Keratinocyte (primary cell): ENCODE measurements around the gene JDP2. TPM values are rescaled to one million over a fixed set of nuclear protein-coding genes. Genes with fewer than 3 reads are reported as not detected.

ENCODE experiments used
- DNase-seq: peaks from one replicate; pipeline ENCODE4 v3.0.0-alpha.2; 2011; ENCODE audit warnings: low read depth, missing footprints, low spot score
- FAIRE-seq: peaks from 2 replicates; lab custom pipeline; 2011; peaks lifted over from hg19 to GRCh38; lab: Jason Lieb, UNC
- H2AFZ ChIP-seq: 2 replicates; pipeline ENCODE4 v1.6.0; 2012; ENCODE audit warnings: low read length, control low read depth, inconsistent platforms; ENCODE audit not compliant: control insufficient read depth
- H3K27ac ChIP-seq: 2 replicates; pipeline ENCODE4 v1.5.1; 2011; ENCODE audit warnings: low read length; ENCODE audit not compliant: control insufficient read depth, insufficient read depth
- H3K27me3 ChIP-seq: 3 replicates; pipeline ENCODE4 v1.6.0; 2011; ENCODE audit warnings: low read length; ENCODE audit not compliant: control insufficient read depth, insufficient read depth; ENCODE audit errors: extremely low read depth
- H3K36me3 ChIP-seq, 2 experiments: 2 replicates in 1 of 2; 3 replicates in 1 of 2; pipeline ENCODE4 v1.5.1; 2011; ENCODE audit warnings: low read length in 2 of 2, mild to moderate bottlenecking in 1 of 2; ENCODE audit not compliant: control insufficient read depth in 2 of 2, insufficient read depth in 2 of 2; ENCODE audit errors: extremely low read depth in 1 of 2
- H3K4me1 ChIP-seq: 3 replicates; pipeline ENCODE4 v1.5.1; 2011; ENCODE audit warnings: low read length; ENCODE audit not compliant: control insufficient read depth, insufficient read depth; ENCODE audit errors: extremely low read depth
- H3K4me2 ChIP-seq: 3 replicates; pipeline ENCODE4 v1.6.0; 2011; ENCODE audit warnings: low read depth, low read length; ENCODE audit not compliant: control insufficient read depth, insufficient read depth; ENCODE audit errors: extremely low read depth
- H3K4me3 ChIP-seq, 3 experiments: fragments of 200-600 bp in 1 of 3; sonication (generic) in 1 of 3; 2 replicates in 2 of 3; 3 replicates in 1 of 3; pipeline ENCODE4 v1.5.1; 2011 to 2016; ENCODE audit warnings: low read length in 3 of 3, mild to moderate bottlenecking in 3 of 3, control low read depth in 2 of 3, inconsistent platforms in 1 of 3, low read depth in 1 of 3, mixed read lengths in 1 of 3, mixed run types in 1 of 3, moderate library complexity in 1 of 3; ENCODE audit not compliant: control insufficient read depth in 2 of 3, insufficient read depth in 2 of 3; ENCODE audit errors: extremely low read depth in 1 of 3
- H3K79me2 ChIP-seq: 2 replicates; pipeline ENCODE4 v1.6.0; 2012; ENCODE audit warnings: low read length; ENCODE audit not compliant: control insufficient read depth, insufficient read depth
- H3K9ac ChIP-seq: 3 replicates; pipeline ENCODE4 v1.6.0; 2011; ENCODE audit warnings: low read length; ENCODE audit not compliant: control insufficient read depth, insufficient read depth; ENCODE audit errors: extremely low read depth
- H3K9me1 ChIP-seq: 3 replicates; pipeline ENCODE4 v1.6.0; 2011; ENCODE audit warnings: low read length; ENCODE audit not compliant: control insufficient read depth, insufficient read depth; ENCODE audit errors: extremely low read depth
- H3K9me3 ChIP-seq: 2 replicates; pipeline ENCODE4 v1.5.1; 2012; ENCODE audit warnings: low read depth, low read length; ENCODE audit not compliant: control insufficient read depth
- H4K20me1 ChIP-seq: 3 replicates; pipeline ENCODE4 v1.6.0; 2011; ENCODE audit warnings: low read length; ENCODE audit not compliant: control insufficient read depth, insufficient read depth; ENCODE audit errors: extremely low read depth
- EZH2 ChIP-seq: IDR thresholded peaks from one replicate; pipeline ENCODE4 v1.6.1; 2012; ENCODE audit warnings: inconsistent platforms, mild to moderate bottlenecking, low read length, moderate library complexity
- dilution Hi-C: fragments of 300-500 bp; cut with MboI; formaldehyde crosslinking; loops from one replicate; pipeline ENCODE4 v1.7.0; 2020; ENCODE audit warnings: low sequenced_read_pairs; ENCODE audit not compliant: extremely low pct_ligation_motif_present
- polyA plus RNA-seq, 5 experiments: library from polyadenylated mRNA; depleted of rRNA in 3 of 5; stranded (reverse) in 3 of 5; stranded (forward) in 1 of 5; unstranded in 1 of 5; fragments of >200 nt; gene quantifications; 1 replicate in 1 of 5; 2 replicates in 3 of 5; 3 replicates in 1 of 5; pipeline versions ENCODE4 v1.2.1 to v1.2.3, GENCODE V29; 2011 to 2012; ENCODE audit warnings: missing spikeins in 2 of 5, low read depth in 1 of 5, low replicate concordance in 1 of 5
- TF ChIP-seq, protein P1 (sequence below), 3 experiments: IDR thresholded peaks in 1 of 3; conservative IDR thresholded peaks in 1 of 3; optimal IDR thresholded peaks in 1 of 3; 2 replicates in 2 of 3; 3 replicates in 1 of 3; pipeline versions ENCODE3 to v1.5.1; 2011; ENCODE audit warnings: low read length in 3 of 3, mild to moderate bottlenecking in 3 of 3, moderate library complexity in 2 of 3, control low read depth in 1 of 3, inconsistent platforms in 1 of 3; ENCODE audit not compliant: insufficient read depth in 2 of 3; ENCODE audit errors: extremely low read depth in 1 of 3

The JDP2 gene
- polyA plus RNA-seq, 1 donor (not counting 4 experiments of a cell fraction or from before 2014, with no cell fraction given) = 13.5 TPM

DNA sequence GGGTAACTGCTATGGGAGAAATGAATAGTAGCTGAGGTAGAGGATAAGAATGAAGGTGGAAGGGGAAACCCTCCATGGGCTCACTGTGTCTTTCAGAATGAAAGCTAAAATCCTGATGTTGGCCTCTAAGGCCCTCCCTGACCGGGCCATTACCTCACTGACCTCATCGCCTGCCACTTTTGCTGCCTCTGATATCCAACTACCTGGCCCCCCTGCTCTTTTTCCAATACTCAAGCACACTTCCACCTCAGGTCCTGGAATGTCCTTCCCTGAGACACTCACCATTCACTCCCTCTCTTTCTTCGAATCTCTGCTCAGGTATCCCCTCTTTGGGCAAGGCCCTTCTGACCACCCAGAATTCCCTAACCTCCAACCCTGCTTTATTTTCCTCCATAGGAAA, 93.0 kb downstream of the JDP2 start:
- Histone ChIP-seq H3K27ac (no peak overlapping the region), H3K36me3 (no peaks in the 10 kb centered on the region), H3K9me3 (no peaks in the 10 kb centered on the region), H2AFZ (no peak overlapping the region), H3K4me1 (no peaks in the 10 kb centered on the region), H3K9me1 (no peaks in the 10 kb centered on the region), H3K27me3 (peaks cover 9% of the 10 kb centered on the region), H3K9ac (no peak overlapping the region), H4K20me1 (no peaks in the 10 kb centered on the region), H3K4me2 (no peak overlapping the region), H3K79me2 (no peaks in the 10 kb centered on the region), H3K4me3 (no peak overlapping the region)
- no peak for TF ChIP-seq EZH2
- TF ChIP-seq, protein P1, sequence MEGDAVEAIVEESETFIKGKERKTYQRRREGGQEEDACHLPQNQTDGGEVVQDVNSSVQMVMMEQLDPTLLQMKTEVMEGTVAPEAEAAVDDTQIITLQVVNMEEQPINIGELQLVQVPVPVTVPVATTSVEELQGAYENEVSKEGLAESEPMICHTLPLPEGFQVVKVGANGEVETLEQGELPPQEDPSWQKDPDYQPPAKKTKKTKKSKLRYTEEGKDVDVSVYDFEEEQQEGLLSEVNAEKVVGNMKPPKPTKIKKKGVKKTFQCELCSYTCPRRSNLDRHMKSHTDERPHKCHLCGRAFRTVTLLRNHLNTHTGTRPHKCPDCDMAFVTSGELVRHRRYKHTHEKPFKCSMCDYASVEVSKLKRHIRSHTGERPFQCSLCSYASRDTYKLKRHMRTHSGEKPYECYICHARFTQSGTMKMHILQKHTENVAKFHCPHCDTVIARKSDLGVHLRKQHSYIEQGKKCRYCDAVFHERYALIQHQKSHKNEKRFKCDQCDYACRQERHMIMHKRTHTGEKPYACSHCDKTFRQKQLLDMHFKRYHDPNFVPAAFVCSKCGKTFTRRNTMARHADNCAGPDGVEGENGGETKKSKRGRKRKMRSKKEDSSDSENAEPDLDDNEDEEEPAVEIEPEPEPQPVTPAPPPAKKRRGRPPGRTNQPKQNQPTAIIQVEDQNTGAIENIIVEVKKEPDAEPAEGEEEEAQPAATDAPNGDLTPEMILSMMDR (optimal IDR thresholded peaks at IDR 0.05 in 1 of 3, IDR thresholded peaks at IDR 0.05 in 1 of 3, conservative IDR thresholded peaks at IDR 0.05 in 1 of 3; ENCODE audit: extremely low read depth in 1 of 3, insufficient read depth in 2 of 3, low read length in 3 of 3) = no peak
- no peak for FAIRE-seq
- DNase-seq = no peak
- dilution Hi-C loops = no loop called here

DNA sequence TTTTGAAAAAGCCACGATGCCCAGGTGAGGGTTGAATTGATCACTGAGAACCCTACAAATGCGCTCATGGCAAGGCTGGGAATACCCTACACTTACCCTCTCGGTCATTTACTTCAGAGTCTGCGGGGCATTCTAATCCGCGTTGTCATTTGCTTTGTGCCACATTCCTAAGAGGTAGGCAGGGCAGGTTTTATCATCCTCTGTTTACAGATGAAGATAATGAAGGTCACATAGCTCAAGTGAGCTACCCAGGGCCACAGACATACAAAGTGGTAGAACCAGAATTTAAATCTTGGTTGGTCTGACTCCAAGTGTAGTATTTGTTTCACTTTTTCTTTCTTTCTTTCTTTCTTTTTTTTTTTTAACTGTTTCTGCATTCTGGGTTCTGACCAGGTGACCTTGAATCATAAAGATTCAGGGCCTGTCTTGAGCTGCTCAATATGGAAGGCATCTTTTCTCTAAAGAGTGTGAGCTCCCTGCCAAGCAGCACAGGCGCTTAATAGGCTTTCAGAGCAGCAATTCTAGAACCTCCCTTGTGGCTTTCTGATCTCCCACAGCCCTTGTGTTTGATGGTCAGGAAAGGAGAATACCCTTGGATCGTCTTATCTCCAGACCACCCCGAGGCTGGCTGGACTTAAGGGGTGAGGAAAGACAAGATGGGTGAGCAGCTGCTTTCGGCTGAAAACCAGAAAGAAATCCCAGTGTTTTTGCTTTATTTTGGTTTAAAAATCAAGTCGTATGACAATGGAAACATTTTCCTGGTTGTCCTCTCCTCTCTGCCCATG, 93.8 kb downstream of the JDP2 start:
- H3K9me3 ChIP-seq = no peaks in the 10 kb centered on the region
- FAIRE-seq (no peak), DNase-seq (no peak)
- H3K79me2 ChIP-seq = no peaks in the 10 kb centered on the region
- no peaks in the 10 kb centered on the region for H3K9me1 ChIP-seq
- H4K20me1 ChIP-seq = no peaks in the 10 kb centered on the region
- no peak overlapping the region for H2AFZ ChIP-seq
- no peaks in the 10 kb centered on the region for H3K4me1 ChIP-seq
- no peaks in the 10 kb centered on the region for H3K36me3 ChIP-seq
- TF ChIP-seq EZH2 = no peak
- TF ChIP-seq, protein P1 (optimal IDR thresholded peaks at IDR 0.05 in 1 of 3, IDR thresholded peaks at IDR 0.05 in 1 of 3, conservative IDR thresholded peaks at IDR 0.05 in 1 of 3; ENCODE audit: extremely low read depth in 1 of 3, insufficient read depth in 2 of 3, low read length in 3 of 3) = no peak
- H3K27ac ChIP-seq = no peak overlapping the region
- dilution Hi-C loops = no loop called here
- H3K4me2 ChIP-seq = no peak overlapping the region
- H3K9ac ChIP-seq = no peak overlapping the region
- peaks cover 6% of the 10 kb centered on the region for H3K27me3 ChIP-seq
- H3K4me3 ChIP-seq = no peak overlapping the region
